SK-N-MC (cell line): ENCODE data around the gene RFX3.

ENCODE experiments used
- DNase-seq: peaks from one replicate; pipeline ENCODE4 v3.0.0-alpha.2; 2011; ENCODE audit warnings: low read depth, low spot score
- H3K27ac ChIP-seq: fragments of 200-600 bp; sonication (generic); 2 replicates; pipeline ENCODE4 v1.5.1; 2016; ENCODE audit warnings: mixed run types
- H3K36me3 ChIP-seq: fragments of 200-600 bp; sonication (generic); 2 replicates; pipeline ENCODE4 v1.6.1; 2017; ENCODE audit warnings: antibody characterized with exemption, low read length, mixed read lengths; ENCODE audit not compliant: insufficient read depth
- H3K4me3 ChIP-seq: fragments of 200-600 bp; sonication (generic); 2 replicates; pipeline ENCODE4 v1.5.1; 2016
- H3K9ac ChIP-seq: fragments of 200-600 bp; sonication (generic); 2 replicates; pipeline ENCODE4 v1.8.0; 2017; ENCODE audit warnings: mixed run types, mixed read lengths; ENCODE audit not compliant: insufficient read length
- H3K9me3 ChIP-seq: fragments of 200-600 bp; sonication (generic); 2 replicates; pipeline ENCODE4 v1.6.1; 2017; ENCODE audit warnings: low read depth, mild to moderate bottlenecking, antibody characterized with exemption, low read length, moderate library complexity, mixed read lengths
- EZH2 ChIP-seq: fragments of 200-600 bp; sonication (generic); IDR thresholded peaks from one replicate; pipeline ENCODE4 v1.6.1; 2017; ENCODE audit warnings: antibody characterized with exemption
- FOXP2 ChIP-seq: optimal IDR thresholded peaks from 2 replicates; pipeline ENCODE3; 2011; ENCODE audit warnings: mild to moderate bottlenecking, moderate library complexity; ENCODE audit not compliant: insufficient read depth; ENCODE audit errors: extremely low read length, control extremely low read depth
- POLR2AphosphoS5 ChIP-seq: IDR thresholded peaks from 2 replicates; pipeline ENCODE4 v1.6.1; 2012; ENCODE audit warnings: mild to moderate bottlenecking, low read depth, low read length, borderline replicate concordance

The RFX3 gene

DNA sequence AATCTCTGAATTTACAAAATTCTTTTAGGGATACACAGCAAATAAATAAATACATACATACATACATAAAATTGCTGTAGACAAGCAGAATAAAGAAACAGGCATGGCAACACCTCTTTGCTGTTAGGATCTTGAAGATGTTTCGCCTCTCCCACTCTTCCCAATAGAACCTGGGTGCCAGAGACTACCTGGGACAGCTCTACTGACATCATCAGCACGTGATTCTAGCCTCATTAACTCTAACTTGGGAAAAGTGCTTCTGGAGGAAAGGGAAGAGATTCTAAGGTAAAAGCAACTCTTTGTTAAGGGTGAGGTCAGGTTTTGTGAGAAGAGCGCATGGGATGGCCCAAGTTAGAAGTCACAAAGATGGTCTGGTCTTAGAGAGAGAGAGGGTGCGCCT, 339.1 kb downstream of the RFX3 start:
- Histone ChIP-seq H3K27ac (no peak overlapping the region), H3K36me3 (no peaks in the 10 kb centered on the region), H3K9ac (no peak overlapping the region), H3K9me3 (no peaks in the 10 kb centered on the region), H3K4me3 (no peak overlapping the region)
- no peak for DNase-seq
- TF ChIP-seq EZH2 (no peak), POLR2AphosphoS5 (no peak), FOXP2 (no peak)

DNA sequence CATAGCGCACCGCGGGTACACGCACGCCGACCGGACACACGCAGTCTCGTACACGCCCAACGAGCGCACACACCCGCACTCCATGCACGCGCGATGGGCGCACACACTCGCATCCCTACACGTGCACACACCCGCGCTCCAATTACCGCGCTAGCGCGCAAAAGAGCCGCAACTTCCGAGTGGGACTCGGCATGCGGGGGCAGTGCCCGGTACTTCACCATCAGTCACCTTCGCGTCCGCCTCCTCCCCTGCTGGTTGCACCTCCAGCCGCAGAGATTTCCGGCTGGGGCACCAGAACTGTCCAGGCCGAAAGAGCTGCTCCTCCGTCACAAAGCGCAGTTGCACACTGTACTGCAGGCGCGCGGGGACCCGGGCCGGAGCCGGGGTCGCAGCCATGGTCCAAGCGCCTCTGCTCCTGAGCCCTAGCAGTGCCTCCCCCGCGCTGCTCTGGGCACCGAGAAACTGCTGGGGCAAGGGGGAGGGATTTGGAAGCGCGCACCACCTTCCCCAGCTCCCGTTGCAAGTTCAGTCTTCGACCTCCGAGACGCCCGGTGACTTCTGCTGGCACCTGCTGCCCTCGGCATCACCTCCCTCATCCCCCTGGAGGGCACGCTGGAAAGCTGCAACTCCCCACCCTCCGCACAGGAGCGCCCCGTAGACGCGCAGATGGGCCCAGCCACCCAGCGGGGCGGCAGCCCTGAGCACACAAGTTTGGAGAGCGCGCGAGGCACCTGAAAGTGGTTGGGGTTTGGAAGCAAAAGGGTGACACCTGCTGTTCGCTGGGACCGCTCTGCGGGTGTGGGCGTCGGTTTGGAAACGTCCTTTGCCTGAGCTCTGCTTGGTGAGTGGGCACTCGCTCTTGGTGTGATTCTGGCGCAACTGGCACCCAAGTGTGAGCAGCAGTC, 344.5 kb downstream of the RFX3 start:
- DNase-seq = no peak
- no peak overlapping the region for H3K4me3 ChIP-seq
- no peaks in the 10 kb centered on the region for H3K36me3 ChIP-seq
- TF ChIP-seq EZH2 (peak; percentile 42), FOXP2 (no peak)
- no peak overlapping the region for H3K9ac ChIP-seq
- H3K9me3 ChIP-seq = no peaks in the 10 kb centered on the region
- H3K27ac ChIP-seq = no peak overlapping the region

DNA sequence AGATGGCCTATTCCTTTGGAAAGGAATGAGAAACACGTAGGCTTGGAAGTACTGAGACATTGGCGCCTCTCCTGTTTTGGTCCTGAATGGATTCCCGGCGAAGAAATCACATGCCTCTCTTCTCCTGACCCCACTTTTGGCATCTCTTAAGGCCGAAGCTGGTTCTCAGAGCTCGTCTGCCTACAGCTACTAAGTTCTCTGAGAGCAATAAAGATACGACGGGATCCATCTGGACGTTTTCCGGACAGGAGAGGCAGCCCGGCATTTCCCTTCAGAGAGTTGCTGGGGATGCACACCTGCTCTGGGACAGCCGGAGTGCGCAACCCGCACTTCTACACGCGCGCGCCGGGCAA, 345.1 kb downstream of the RFX3 start:
- no peak for DNase-seq
- TF ChIP-seq POLR2AphosphoS5 = no peak
- no peak for TF ChIP-seq EZH2
- no peak for TF ChIP-seq FOXP2
- Histone ChIP-seq H3K27ac (no peak overlapping the region), H3K9ac (no peak overlapping the region), H3K4me3 (no peak overlapping the region), H3K36me3 (no peaks in the 10 kb centered on the region), H3K9me3 (no peaks in the 10 kb centered on the region)

DNA sequence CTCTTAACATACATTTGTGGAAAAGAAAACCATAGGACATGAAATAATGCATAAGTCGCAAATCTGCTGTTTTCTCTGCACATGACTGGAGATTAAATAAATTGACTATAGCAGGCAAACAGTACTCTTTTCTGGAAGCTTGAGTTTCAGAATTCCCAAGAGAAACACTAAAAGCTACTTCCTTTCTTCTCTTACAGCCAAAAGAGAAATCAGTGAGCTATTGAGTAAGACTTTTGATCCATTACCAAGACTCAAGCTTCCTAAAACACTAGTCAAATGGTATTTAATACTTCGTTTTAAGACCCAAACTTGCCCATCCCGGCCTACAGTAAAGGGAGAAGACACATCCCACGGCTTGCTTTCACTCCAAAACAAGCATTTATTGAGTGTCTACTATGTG, 346.1 kb downstream of the RFX3 start:
- no peak for DNase-seq
- no peaks in the 10 kb centered on the region for H3K9me3 ChIP-seq
- TF ChIP-seq FOXP2 = no peak
- TF ChIP-seq POLR2AphosphoS5 = no peak
- no peak for TF ChIP-seq EZH2
- no peak overlapping the region for H3K4me3 ChIP-seq
- H3K36me3 ChIP-seq = no peaks in the 10 kb centered on the region
- no peak overlapping the region for H3K9ac ChIP-seq
- H3K27ac ChIP-seq = no peak overlapping the region

GRCh38 chr9:3177936-3178335, 347.9 kb downstream of the RFX3 start:
- no peak overlapping the region for H3K4me3 ChIP-seq
- no peak for DNase-seq
- TF ChIP-seq POLR2AphosphoS5 = no peak
- TF ChIP-seq EZH2 = no peak
- no peaks in the 10 kb centered on the region for H3K9me3 ChIP-seq
- no peak overlapping the region for H3K27ac ChIP-seq
- H3K9ac ChIP-seq = no peak overlapping the region
- no peaks in the 10 kb centered on the region for H3K36me3 ChIP-seq

- TF ChIP-seq FOXP2 (no peak), POLR2AphosphoS5 (no peak), EZH2 (no peak)
- DNase-seq = no peak
- Histone ChIP-seq H3K36me3 (no peaks in the 10 kb centered on the region), H3K4me3 (no peak overlapping the region), H3K27ac (no peak overlapping the region), H3K9ac (no peak overlapping the region), H3K9me3 (no peaks in the 10 kb centered on the region)
Measured at GRCh38 chr9:3177146-3177761, 348.5 kb downstream of the RFX3 start.

GRCh38 chr9:3173374-3173773, 352.4 kb downstream of the RFX3 start:
- H3K9ac ChIP-seq = no peak overlapping the region
- H3K36me3 ChIP-seq = no peaks in the 10 kb centered on the region
- no peaks in the 10 kb centered on the region for H3K9me3 ChIP-seq
- DNase-seq = no peak
- H3K4me3 ChIP-seq = no peak overlapping the region
- TF ChIP-seq EZH2 (no peak), POLR2AphosphoS5 (no peak), FOXP2 (no peak)
- H3K27ac ChIP-seq = no peak overlapping the region

- Histone ChIP-seq H3K36me3 (no peaks in the 10 kb centered on the region), H3K9me3 (no peaks in the 10 kb centered on the region), H3K4me3 (no peak overlapping the region), H3K9ac (no peak overlapping the region), H3K27ac (no peak overlapping the region)
- TF ChIP-seq POLR2AphosphoS5 (no peak), EZH2 (no peak), FOXP2 (no peak)
- no peak for DNase-seq
Measured at GRCh38 chr9:3170819-3171218, 355.0 kb downstream of the RFX3 start.
